ENCODE results near the gene NOSIP. TPM values are rescaled to one million over a fixed set of nuclear protein-coding genes. Genes with fewer than 3 reads are reported as not detected.

NOSIP gene
- total RNA-seq, 2 donors from 2014 or later: 50.6 to 73.2 TPM

DNA sequence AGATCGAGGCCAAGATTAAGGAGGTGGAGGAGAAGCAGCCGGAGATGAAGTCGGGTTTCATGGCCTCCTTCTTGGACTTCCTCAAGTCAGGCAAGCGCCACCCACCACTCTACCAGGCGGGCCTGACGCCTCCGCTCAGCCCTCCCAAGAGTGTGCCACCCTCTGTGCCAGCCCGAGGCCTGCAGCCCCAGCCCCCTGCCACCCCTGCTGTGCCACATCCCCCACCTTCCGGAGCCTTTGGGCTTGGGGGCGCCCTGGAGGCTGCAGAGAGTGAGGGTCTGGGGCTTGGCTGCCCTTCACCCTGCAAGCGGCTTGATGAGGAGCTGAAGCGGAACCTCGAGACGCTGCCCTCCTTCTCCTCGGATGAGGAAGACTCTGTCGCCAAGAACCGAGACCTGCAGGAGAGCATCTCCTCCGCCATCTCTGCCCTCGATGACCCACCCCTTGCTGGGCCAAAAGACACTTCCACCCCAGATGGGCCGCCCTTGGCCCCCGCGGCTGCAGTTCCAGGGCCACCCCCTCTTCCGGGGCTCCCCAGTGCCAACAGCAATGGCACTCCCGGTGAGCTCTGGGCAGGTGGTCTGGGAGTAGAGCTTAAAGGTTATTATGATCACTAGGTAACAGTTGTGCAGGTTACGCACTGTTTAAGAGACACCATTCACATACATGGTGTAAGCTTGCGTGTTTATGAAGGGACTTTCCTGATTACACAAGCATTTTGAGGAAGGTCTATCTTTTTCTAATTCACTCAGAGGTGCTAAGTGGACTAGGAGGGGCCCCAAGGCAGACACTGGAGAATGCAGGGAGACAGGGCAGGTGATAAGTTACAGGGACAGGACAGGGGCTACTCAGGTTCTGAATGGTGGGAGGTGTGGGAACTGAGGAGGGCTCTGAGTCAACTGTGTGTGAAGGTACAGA lies 19.3 kb upstream of the NOSIP start:
- peaks cover 18 to 19% of the 10 kb centered on the region in 2 donors for H3K36me3 ChIP-seq (replicated peaks in 1 of 2; ENCODE audit: insufficient read depth in 1 of 2, low read depth in 2 of 2)
- no peak overlapping the region for H3K27ac ChIP-seq
- H3K27me3 ChIP-seq: no peaks in the 10 kb centered on the region
- H3K9me3 ChIP-seq: no peaks in the 10 kb centered on the region
- ATAC-seq (no peak), DNase-seq (no peak)
- intact Hi-C loops (cut with DNase I): loop anchor here (5.0 kb wide), 1 partner anchor 38 kb away; no protein-coding TSS in a partner anchor
- no peak overlapping the region for H3K4me3 ChIP-seq
- WGBS, 2 donors: 73 to 94% methylated on average over 4 to 23 of the region's 26 CpGs
- H3K4me1 ChIP-seq: no peaks in the 10 kb centered on the region
- no peak for TF ChIP-seq POLR2A (IDR thresholded peaks at IDR 0.05)
- TF ChIP-seq, protein P1, sequence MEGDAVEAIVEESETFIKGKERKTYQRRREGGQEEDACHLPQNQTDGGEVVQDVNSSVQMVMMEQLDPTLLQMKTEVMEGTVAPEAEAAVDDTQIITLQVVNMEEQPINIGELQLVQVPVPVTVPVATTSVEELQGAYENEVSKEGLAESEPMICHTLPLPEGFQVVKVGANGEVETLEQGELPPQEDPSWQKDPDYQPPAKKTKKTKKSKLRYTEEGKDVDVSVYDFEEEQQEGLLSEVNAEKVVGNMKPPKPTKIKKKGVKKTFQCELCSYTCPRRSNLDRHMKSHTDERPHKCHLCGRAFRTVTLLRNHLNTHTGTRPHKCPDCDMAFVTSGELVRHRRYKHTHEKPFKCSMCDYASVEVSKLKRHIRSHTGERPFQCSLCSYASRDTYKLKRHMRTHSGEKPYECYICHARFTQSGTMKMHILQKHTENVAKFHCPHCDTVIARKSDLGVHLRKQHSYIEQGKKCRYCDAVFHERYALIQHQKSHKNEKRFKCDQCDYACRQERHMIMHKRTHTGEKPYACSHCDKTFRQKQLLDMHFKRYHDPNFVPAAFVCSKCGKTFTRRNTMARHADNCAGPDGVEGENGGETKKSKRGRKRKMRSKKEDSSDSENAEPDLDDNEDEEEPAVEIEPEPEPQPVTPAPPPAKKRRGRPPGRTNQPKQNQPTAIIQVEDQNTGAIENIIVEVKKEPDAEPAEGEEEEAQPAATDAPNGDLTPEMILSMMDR (IDR thresholded peaks at IDR 0.05): no peak

DNA sequence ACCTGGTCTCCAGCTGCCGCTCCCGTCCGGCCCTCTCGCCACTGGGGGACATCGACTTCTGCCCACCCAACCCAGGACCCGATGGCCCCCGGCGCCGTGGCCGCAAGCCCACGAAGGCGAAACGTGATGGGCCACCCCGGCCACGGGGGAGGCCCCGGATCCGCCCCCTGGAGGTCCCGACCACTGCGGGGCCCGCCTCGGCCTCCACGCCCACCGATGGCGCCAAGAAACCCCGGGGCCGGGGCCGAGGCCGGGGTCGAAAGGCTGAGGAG lies 17.3 kb upstream of the NOSIP start:
- Histone ChIP-seq H3K36me3 (replicated peaks in 1 of 2; ENCODE audit: insufficient read depth in 1 of 2, low read depth in 2 of 2) (peaks cover 13 to 19% of the 10 kb centered on the region in 2 donors), H3K9me3 (no peaks in the 10 kb centered on the region), H3K4me3 (no peak overlapping the region), H3K27ac (no peak overlapping the region), H3K27me3 (no peaks in the 10 kb centered on the region), H3K4me1 (peaks cover 16% of the 10 kb centered on the region)
- no peak for TF ChIP-seq POLR2A (IDR thresholded peaks at IDR 0.05)
- TF ChIP-seq, protein P1 (IDR thresholded peaks at IDR 0.05): no peak
- whole genome bisulfite sequencing, 2 donors: 95% methylated on average over 23 to 24 of the region's 29 CpGs
- intact Hi-C loops (cut with DNase I): loop anchor here (5.0 kb wide), 1 partner anchor 40 kb away; no protein-coding TSS in a partner anchor
- no peak for DNase-seq
- ATAC-seq: no peak

DNA sequence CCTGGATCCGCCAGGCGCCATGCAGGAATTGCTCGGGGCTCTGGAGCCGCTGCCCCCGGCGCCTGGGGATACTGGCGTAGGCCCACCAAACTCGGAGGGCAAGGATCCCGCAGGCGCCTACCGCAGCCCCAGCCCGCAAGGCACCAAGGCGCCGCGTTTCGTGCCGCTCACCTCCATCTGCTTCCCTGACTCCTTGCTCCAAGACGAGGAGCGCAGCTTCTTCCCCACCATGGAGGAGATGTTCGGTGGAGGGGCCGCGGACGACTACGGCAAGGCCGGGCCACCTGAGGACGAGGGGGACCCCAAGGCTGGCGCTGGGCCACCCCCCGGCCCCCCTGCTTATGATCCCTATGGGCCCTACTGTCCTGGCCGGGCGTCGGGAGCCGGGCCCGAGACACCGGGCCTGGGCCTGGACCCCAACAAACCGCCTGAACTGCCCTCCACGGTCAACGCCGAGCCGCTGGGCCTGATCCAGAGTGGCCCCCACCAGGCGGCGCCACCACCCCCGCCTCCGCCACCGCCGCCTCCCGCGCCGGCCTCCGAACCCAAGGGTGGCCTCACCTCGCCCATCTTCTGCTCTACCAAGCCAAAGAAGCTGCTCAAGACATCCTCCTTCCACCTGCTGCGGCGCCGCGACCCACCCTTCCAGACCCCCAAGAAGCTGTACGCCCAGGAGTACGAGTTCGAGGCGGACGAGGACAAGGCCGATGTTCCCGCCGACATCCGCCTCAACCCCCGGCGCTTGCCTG lies 16.8 kb upstream of the NOSIP start:
- intact Hi-C loops (cut with DNase I): loop anchor here (5.0 kb wide), 1 partner anchor 40 kb away; no protein-coding TSS in a partner anchor
- DNase-seq: no peak
- peaks cover 13 to 19% of the 10 kb centered on the region in 2 donors for H3K36me3 ChIP-seq (replicated peaks in 1 of 2; ENCODE audit: insufficient read depth in 1 of 2, low read depth in 2 of 2)

DNA sequence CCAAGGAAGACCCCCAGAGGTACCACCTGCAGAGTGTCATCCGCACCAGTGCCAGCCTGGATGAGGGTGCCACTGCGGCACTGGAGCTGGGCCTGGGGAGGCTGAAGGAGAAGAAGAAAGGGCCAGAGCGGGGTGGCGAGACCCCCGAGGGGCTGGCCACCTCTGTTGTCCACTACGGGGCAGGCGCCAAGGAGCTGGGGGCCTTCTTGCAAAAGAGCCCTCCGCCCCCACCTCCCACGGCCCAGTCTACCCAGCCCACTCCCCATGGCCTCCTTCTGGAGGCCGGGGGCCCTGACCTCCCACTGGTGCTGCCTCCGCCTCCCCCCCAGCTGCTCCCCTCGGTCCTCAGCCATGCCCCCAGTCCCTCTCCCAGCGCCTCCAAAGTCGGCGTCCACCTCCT lies 16.1 kb upstream of the NOSIP start:
- no peak overlapping the region for H3K4me3 ChIP-seq
- DNase-seq (no peak), ATAC-seq (no peak)
- peaks cover 13 to 19% of the 10 kb centered on the region in 2 donors for H3K36me3 ChIP-seq (replicated peaks in 1 of 2; ENCODE audit: insufficient read depth in 1 of 2, low read depth in 2 of 2)
- 84 to 91% methylated on average over 4 to 13 of the region's 15 CpGs for WGBS, 2 donors
- H3K27ac ChIP-seq: no peak overlapping the region
- intact Hi-C loops (cut with DNase I): loop anchor here (5.0 kb wide), 1 partner anchor 41 kb away; no protein-coding TSS in a partner anchor
- H3K9me3 ChIP-seq: no peaks in the 10 kb centered on the region
- TF ChIP-seq, protein P1 (IDR thresholded peaks at IDR 0.05): no peak
- TF ChIP-seq POLR2A (IDR thresholded peaks at IDR 0.05): no peak
- no peaks in the 10 kb centered on the region for H3K27me3 ChIP-seq
- H3K4me1 ChIP-seq: peaks cover 24% of the 10 kb centered on the region

More for the DNA sequence above, 16.8 kb upstream of the NOSIP start:
- ATAC-seq: no peak
- Histone ChIP-seq H3K4me3 (no peak overlapping the region), H3K4me1 (peaks cover 21% of the 10 kb centered on the region), H3K27ac (no peak overlapping the region), H3K9me3 (no peaks in the 10 kb centered on the region), H3K27me3 (no peaks in the 10 kb centered on the region)
- 97 to 98% methylated on average over 28 to 60 of the region's 65 CpGs for WGBS, 2 donors
- TF ChIP-seq, protein P1 (IDR thresholded peaks at IDR 0.05): no peak
- TF ChIP-seq POLR2A (IDR thresholded peaks at IDR 0.05): no peak
